ENCODE measurements around the gene LYRM9.
A peak's percentile ranks its signal among the peaks of the same experiment; 100 is the strongest.
"Not testable (repeated sequence)": the region's sequence is repeated elsewhere in the genome, so short reads cannot be mapped to it uniquely, and the experiment has no call there.

Gene LYRM9

DNA sequence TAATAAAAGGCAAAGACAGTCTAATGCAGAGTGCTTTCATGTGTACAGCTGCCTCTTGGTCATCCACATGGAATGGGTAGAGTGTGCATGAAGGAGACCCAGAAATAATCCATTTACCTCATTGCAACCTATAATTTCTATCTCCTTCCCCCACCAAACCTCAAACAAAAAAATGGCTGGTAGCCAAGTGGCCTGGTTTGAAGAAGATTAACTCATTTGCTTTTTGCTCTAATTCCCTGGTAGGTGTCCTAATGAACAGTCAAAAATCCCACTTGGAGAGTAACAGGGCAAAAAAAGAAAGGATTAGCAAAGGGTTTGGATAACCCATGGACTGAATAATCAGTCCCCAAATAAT is 13.0 kb upstream of the LYRM9 start:
- no peak for DNase-seq (ENCODE audit: low read depth)

DNA sequence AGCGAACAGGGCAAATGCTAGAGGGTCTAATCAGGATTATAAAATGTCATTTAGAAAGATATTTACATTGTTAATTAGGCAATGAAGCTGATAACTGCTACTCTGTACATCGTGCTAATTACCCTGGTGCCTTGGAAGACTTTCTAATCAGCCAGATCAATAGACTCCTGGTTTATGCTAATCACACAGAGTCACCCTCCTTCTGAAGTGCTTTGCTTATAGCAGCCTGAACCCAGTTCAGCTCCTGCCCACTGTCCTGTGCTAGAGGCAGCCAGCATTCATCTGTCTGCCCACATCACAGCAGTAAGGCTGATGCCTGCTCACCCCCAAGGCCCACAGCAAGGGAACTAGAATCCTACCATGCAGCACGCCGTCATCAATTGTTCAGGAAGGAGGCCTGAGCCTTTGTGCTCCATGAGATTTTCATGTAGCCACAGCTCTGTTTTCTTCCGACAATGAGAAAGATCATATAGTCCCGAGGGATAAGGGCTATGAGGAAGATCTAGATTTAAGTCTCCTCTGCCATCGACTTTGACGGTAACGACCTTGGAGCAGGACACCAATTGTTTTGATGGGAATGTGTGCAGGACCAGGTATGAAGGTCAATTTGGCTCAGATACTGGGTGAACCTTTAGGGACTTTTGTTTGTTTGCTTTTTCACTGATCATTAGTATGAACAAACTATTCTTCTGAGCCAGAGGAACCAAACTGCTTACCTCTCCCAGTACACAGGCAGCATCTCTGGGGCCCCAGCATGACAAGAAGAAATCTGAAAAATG is 12.5 kb upstream of the LYRM9 start:
- DNase-seq (ENCODE audit: low read depth) = no peak

DNA sequence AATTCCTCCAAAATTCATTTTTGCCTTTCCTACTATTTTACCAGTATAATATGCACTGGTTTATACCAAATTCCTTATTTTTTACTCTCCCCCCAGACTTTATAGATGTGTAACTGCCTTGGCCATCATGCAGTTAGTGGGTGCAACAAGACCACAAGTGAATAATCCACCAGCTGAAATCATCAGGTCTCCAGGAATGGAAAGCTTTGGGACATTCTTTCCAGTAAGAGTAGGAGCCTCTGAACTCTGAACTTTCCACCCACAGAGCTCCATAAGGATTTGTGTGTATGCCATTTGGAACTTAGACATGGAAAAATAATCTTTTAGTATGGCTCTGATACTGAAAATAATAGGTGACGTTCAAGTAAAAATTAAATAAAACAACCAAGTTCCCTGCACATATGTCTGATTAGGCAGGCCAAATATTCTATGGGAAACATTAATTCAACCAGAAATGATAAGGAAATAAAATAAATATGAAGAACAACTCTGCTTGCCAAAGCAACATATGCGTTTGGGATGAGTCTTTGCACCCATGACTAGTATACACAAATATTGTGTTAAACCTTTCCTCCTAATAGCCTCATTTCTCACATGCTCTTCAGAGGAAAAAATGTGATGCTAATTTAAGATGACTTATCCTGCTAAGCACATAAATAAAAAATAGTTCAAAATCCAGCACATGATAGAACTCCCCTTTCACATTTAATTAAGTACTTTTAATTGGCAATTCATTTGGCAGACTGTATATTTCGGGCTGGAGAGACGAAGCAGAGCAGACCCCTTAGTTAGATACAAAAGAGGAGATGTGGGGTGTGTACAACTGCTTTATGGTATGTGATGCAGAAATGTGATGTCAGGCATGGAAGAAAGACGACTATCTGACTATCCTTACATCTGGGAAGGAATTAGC is 11.6 kb upstream of the LYRM9 start:
- DNase-seq (ENCODE audit: low read depth) = no peak

DNA sequence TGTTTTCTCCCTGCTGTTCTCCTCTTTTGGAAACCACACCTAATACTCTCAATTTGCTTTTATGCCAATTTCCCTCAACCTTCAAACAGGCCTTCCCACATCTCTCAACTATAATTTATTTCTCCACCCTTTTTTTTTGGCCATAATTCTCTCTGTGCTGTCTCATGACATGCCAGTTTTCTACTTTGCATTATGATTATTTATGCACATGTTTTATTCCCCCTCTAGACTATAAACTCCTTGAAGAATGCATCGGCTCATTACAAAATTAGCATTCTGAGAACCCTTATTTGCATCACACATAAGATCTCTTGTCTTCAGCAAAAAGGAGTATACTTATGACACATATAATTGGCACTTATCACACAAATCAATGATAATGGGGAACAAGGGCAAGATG is 10.9 kb upstream of the LYRM9 start:
- no peak for DNase-seq (ENCODE audit: low read depth)

DNA sequence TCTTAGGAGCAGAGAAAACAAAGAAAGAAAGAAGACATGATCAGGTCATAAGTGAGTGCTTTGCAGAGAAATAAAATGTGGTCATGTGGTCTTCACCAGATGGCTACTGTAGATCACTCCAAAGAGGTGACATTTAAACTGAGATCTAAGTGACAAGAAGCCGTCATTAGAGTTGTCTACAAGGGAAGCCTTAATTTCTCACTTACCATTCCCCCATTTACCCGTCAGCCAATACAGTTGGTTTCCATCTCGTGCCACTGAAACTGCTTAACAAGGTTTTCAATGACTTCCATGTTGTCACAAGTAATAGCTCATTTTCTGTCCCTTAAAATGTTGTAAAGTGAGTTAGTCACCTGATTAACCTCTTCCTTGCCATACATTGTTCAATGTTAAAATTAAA is 6.4 kb upstream of the LYRM9 start:
- no peak for DNase-seq (ENCODE audit: low read depth)

DNA sequence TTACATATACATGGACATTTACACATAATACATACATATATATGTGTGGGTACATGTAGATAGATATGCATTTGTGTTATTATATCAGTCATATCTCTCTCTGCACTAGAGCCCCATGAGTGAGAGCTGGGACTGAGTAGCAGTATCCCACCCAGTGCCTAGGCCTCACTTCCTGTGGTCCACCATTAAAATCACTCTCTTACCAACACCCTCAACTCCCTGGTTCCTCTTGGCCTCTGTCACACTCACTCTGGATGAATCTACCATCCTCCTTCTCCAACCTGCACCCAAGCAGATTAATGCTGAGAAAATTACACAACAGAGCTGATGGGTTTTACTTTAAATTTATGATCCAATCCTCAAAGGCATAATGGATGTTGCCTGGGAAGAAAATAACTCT is 4.9 kb upstream of the LYRM9 start:
- no peak for DNase-seq (ENCODE audit: low read depth)

DNA sequence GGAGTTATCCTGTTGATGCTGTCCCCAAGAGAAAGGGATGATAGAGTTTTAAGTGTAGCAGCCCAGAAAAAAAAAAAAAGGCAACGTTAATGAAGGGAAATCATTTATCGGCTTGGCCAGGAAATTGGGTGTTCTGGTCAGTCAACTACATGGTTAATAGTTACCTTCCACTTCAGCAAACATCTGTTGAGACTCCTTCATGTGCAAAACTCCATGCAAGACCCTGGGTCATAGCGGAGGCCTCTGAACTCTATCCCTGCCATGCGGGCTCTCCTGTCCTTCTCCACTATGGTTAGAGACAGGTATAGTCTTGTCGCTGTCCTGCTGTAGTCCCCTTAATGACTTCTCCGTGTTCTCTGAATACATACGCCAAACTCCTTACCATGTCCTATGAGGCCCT is 3.5 kb upstream of the LYRM9 start:
- DNase-seq (ENCODE audit: low read depth) = no peak

DNA sequence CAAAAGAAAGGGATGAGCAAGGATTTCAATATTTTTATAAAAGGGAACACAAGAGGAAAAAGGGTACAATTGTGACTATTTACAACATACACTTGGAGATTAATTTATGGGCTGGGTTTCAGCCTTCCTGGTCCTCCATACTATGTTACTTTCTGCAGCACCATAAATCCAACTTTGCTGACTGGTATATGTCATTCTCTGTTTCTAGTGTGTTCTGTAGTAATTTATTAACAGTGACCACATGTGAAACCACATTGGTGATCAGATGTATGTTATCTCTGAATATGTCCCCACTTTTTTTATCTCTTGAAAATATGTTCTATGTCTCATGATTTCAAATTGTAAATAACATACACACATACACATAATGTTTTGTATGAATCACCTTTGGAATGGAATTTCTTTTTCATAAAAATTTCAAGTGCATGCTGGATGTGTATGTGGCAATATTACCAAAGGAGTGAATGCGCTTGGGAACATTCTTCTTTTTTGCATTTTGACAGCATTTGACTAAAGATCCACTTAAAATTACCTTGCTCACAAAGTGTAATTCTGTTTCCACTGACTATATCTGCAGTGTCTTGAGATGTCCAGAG is 2.9 kb upstream of the LYRM9 start:
- no peak for DNase-seq (ENCODE audit: low read depth)

DNA sequence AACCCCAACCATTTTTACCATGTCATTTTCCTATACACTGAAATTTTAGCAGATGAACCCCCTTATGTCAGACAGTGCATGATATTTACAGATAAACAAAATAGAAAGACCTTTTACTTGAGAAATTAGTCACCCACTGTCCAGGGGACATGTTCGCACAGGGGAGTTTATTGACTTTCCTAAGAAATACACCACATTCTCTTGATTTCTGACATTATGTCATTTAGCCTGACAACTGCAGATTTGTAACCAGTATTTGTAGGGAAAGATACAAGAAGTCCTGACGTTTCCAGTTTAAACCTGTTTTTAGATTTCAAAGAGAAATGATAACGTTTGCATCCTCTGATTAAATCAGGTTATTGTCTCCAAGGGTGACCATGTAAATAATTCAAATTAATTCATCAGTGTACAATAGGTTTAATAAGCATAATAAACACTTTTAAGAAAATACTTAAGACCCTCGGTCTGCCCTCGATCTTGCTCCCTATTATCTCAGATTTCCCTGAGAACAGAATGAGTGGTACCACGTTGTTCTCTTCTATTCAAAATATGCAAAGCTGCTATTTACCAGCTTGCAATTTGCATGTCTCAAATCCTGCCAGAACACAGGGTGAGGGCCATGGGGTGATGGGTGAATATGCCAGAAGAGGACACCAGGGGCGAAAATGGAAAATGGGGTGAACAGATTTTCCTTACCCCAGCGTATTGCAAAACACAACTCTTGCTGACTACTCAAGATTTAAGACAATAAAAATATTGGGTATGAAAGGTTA is 2.1 kb upstream of the LYRM9 start:
- DNase-seq (ENCODE audit: low read depth) = no peak

DNA sequence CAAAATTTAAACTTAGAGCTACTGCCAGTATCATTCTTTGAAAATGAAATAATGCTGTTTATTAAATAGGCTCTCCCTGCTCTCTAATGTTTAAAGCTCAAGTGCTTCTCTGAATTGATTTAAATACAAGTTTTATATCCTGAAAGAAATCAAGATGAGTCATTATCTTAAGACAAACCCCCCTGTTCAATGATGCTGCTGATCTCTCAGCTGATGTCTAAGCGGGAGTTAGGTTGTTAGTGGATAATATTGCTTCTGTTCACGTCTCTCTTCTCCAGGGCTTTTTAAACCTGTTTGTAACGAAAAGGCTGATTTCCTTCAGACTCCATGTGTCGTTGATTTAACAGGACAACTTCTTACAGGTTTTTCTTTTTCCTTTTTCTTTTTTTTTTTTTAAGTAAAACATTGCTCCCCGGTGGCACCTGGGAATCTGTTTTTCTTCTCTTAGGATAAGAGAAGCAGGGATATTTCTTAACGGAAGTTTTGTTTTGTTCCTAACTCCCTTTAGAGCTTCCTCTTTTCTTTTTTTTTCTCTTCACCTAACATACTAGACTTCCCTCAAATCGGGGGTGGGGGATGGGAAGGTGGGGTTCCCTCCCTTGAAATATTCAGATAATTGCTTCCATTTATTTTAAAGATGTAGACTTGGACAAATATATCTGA is 807 bp upstream of the LYRM9 start:
- no peak for DNase-seq (ENCODE audit: low read depth)

DNA sequence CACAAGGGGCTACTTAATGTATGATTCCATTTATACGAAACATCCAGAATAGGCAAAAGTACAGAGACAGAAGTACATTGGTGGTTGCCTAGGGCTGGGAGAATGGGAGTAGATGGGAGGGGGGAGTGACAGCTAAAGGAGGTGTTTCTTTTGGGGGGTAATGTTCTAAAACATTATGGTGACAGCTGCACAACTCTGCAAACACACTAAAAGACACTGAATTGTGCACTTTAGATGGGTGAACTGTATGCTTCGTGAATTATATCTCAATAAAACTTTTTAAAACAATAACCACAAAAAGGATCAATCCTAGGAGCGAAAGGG is 661 bp downstream of the LYRM9 start:
- DNase-seq (ENCODE audit: low read depth) = no peak

DNA sequence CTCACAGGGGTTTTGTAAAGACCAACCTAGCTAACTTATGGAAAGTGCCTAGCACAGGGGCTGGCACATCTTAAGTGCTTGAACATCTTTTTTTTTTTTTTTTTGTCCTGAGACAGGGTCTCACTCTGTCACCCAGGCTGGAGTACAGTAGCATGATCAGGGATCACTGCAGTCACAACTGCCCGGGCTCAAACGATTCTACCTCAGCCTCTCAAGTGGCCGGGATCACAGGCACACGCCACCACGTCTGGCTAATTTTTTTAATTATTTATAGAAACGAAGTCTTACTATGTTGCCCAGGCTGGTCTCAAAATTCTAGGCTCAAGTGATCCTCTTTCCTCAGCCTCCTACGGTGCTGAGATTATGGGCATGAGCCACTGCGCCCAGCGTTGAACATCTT is 1.3 kb downstream of the LYRM9 start:
- DNase-seq (ENCODE audit: low read depth) = no peak

DNA sequence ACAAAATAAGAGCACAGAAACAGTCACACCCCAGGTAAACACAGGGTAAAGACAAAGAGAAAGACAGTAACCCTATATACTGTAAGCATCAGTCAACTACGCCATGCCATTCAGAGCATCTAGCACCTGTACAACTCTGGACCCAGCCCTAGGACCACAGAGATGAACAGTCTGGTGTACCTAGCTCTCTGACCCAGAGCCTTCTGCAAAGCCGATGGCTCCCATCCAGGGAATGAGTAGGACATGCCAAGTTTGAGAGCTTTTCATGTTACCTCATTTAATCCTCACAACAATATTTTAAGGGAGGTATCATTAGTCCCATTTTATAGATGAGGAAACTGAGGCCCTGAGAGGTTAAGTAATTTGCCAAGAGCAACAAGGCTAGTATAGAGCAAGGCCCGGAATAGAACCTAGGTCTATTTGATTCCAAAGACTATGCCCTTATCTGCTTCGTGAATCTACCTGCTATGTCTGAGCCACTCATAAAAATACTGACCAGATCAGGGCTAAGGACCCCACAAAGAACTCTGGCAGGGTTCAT is 3.4 kb downstream of the LYRM9 start:
- no peak for DNase-seq (ENCODE audit: low read depth)

DNA sequence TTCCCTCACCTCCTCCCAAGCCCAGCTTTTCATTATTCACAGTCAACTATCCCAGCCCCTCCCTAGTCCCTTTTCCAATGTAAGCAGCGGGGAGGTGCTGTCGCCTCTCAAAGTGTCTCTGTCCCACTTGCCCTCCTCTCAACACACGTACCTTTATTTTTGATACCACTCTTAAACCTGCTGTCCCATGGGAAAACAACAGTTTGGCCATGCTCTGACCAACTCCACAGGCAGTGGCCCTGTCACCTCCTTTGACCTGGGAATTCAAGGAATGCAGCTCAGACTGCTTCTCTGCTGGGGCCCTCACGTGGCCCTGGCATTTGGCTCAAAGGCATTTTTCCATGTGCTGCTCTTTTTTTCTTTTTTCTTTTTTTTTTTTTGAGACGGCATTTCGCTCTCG is 4.2 kb downstream of the LYRM9 start:
- no peak for DNase-seq (ENCODE audit: low read depth)

DNA sequence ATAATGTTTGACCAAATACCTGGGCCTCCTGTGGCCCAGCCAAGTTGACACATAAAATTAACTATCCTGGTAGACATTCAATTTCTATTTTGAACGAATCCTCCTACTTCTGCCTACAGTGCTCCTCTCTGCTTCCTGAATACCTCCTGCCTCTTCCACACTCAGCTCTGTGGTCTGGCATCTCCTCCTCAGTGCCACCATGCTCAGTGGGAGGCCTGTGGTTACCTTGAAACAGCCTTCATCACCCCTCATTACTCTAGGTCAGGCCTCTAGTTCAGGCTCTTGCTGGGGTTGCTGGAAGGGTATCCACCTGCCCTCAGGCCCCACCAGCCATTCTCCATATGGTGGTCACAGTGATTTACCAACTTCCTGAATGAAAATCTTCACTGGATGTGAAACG is 5.1 kb downstream of the LYRM9 start:
- DNase-seq (ENCODE audit: low read depth) = no peak

DNA sequence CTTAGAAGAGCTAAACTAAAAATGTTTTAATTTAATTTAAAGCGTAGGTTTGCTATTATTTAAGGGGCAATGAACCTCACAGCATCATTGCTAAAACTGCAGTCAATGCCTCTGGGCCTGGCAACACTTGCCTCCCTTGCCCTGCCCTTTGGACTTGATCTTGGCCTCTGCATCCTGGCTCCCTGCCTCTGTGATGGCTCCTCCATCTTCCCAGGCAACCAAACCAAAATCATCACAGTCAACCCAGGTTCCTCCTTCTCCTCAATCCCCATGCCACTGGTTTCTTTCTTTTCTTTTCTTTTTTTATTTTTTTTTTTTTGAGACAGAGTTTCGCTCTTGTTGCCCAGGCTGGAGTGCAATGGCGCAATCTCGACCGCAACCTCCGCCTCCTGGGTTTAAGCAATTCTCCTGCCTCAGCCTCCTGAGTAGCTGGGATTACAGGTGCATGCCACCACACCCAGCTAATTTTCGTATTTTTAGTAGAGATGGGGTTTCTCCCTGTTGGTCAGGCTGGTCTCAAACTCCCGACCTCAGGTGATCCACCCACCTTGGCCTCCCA is 6.7 kb downstream of the LYRM9 start:
- not testable (repeated sequence) for DNase-seq (ENCODE audit: low read depth)

DNA sequence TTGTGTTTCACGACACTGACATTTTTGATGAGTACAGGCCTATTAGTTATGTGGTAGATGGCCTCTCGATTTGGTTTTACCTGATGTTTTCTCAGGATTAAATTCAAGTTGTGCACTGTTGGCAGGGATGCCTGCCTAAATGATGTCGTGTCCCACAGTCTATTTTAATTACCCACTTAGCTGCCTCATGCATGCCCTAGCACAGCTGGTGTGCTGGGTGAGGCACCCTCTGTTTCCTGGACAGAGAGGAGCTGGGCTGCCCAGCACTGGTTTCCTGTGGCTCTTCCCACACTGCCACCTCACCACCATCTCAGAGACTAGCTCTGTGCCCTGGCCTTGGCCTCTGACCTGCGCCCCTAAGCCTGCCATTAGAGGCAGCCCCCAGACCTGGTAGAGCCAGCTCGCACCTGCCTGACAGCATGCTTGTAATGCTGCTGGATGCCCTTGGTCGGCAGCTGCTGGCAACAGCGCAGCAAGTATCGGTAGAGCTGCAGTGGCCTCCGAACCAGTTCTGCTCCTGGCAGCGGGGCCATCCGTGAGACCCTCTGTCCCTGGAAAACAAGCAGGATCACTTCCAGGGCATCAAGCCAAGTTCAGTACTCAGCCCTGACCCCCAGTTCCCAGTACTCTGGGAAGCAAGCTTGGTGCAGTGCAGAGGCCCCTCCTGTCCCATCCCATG is 10.9 kb downstream of the LYRM9 start:
- DNase-seq (ENCODE audit: low read depth) = no peak

DNA sequence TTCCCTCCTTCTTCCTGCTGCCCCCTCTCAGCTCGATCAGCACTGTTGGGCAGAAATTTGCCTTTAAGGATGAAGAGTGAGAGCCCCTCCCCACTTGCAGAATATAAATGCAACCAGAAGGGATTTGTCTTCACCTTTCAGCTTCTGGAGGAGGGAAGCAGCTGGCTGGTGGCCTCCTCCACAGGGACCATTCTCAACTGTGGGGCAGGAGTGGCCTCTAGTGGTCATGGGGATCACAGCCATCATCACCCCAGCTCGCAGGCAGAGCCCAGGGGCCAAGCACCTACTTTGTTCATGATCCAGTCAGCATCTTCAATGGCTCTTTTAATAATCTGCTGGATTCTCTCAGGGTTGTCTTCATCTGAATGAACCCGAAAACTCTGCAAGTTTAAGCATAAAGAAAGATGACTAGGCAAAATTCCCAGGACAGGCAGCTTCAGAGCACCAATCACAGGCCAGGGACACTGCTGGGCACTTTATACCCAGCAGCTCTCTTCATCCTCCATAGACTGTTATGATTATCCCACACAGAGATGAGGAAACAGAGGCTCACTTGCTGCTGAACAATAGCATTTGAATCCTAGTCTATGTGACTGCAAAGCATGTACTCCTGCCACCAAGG is 13.1 kb downstream of the LYRM9 start:
- peak; percentile 36 for DNase-seq (ENCODE audit: low read depth)

DNA sequence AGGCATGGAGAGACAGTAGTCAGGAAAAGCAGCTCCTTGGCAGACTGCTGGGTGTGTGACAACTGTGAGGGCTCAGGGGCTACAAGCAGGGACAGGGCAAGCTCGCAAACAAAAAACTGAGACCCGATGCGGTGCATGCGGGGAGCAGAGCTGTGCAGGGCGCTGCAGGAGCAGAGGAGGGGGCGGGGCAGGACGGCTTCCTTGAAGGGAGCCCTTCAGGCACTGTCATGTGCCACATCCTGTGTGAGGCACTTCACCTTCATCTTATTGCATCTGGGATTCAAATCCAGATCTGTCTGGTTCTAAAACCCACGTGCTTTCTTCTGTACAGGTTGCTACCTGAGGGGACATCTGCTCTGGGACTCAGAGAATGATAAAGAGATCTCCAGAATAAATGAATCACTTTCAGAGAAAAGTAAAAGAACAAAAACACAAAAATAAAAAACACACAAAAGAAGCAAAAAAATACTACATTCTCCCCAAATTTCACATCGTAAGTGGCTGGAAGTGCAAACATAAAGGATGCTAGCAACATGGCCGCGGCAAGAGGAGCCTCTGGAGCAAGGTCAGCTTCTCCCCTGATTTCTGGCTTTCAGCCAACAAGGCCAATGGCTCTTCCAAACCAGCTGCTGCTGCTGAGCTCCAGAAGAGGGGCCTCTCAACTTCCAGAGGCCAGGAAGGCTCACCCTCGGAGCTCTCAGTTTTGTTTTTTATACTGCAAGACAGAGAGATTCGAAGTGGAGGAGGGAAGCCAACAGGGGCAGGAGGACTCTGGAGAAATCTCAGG is 14.2 kb downstream of the LYRM9 start:
- DNase-seq (ENCODE audit: low read depth) = no peak
